Fibroblast of pulmonary artery (primary cell): Measurements from ENCODE around the gene PRODH2.

Experiments used
- DNase-seq: peaks from one replicate; pipeline ENCODE4 v3.0.0-alpha.2; 2010; ENCODE audit warnings: low read depth
- H3K4me3 ChIP-seq: replicated peaks from 2 replicates; pipeline ENCODE4 v1.5.1; 2011; ENCODE audit warnings: low read depth, mild to moderate bottlenecking, control low read depth, low read length, moderate library complexity
- TF ChIP-seq, protein P1 (sequence below): IDR thresholded peaks from 2 replicates; pipeline ENCODE4 v1.5.1; 2011; ENCODE audit warnings: mild to moderate bottlenecking, control low read depth, low read length, inconsistent platforms; ENCODE audit errors: missing control alignments

The PRODH2 gene

DNA sequence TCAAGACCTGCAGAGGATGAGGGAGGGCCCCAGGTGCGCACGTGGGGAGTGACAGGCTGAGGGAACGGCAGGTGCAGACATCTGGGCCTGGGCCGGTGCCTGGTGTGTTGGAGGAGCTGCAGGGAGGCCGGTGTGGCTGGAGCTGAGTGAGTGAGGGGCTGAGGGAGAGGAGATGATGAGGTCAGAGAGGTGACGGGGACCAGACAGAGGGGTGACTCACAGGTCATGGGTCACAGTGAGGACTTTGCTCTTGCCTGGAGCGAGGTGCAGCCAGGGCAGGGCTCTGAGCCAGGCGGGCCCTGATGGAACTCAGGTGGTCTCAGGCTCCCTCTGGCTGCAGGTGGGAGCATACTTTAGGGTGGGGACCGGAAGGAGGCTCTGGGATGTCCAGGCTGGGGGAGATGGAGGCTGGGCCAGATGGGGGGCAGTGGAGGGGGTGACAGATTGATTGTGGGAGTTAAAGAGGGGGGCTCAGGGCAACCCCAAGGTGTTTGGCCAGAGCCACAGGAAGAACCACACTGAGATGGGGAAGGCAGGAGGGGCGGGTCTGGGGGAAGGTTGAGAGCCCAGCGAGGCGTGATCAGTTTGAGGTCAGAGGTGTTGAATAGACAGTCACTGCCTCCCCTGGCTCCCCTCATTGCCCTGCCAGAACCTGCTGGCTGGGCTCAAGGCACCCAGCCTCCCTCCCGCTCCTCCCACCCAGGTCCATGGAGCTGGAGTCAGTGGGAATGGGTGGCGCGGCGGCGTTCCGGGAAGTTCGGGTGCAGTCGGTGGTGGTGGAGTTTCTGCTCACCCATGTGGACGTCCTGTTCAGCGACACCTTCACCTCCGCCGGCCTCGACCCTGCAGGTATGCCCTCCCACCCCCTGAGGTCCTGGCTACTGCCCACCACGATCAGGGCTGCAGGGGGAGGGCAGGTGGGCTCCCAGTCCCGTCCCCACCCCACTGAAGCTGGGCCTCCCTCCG is 28.9 kb downstream of the PRODH2 start:
- TF ChIP-seq, protein P1, sequence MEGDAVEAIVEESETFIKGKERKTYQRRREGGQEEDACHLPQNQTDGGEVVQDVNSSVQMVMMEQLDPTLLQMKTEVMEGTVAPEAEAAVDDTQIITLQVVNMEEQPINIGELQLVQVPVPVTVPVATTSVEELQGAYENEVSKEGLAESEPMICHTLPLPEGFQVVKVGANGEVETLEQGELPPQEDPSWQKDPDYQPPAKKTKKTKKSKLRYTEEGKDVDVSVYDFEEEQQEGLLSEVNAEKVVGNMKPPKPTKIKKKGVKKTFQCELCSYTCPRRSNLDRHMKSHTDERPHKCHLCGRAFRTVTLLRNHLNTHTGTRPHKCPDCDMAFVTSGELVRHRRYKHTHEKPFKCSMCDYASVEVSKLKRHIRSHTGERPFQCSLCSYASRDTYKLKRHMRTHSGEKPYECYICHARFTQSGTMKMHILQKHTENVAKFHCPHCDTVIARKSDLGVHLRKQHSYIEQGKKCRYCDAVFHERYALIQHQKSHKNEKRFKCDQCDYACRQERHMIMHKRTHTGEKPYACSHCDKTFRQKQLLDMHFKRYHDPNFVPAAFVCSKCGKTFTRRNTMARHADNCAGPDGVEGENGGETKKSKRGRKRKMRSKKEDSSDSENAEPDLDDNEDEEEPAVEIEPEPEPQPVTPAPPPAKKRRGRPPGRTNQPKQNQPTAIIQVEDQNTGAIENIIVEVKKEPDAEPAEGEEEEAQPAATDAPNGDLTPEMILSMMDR: no peak
- H3K4me3 ChIP-seq: no peak overlapping the region

DNA sequence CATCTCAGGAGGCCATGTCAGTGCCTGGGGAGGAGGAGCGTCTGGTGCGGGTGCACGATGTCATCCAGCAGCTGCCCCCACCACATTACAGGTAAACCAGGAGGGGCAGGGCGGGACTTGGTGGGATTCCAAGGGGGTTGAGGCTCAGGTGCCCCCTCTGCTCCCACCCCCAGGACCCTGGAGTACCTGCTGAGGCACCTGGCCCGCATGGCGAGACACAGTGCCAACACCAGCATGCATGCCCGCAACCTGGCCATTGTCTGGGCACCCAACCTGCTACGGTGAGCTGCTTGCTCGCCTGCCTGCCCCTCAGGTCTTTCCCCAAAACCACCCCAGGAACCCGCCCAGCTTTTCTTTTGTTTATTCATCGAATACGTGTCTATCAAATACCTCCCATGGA is 30.1 kb downstream of the PRODH2 start:
- H3K4me3 ChIP-seq: no peak overlapping the region
- TF ChIP-seq, protein P1: no peak
- DNase-seq: no peak

More for the DNA sequence above, 28.9 kb downstream of the PRODH2 start:
- DNase-seq: no peak

DNA sequence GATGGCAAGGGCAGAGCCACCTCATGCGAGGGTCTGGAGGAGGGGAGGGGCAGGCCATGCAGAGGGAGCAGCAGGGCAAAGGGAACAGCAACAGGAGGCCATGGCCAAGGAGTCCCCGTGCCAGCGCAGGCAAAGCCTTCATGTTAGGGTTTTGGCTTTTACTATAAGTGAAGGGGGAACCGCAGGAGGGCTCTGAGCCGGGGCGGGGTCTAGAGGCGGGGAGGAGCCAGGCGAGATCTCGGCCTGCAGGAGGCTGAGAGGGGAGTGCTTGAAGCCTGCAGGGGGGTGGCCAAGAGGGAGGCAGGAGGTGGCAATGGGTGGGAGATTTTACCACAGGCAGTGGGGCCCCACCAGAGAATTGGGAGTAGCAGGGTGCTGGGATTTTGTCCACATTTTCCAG is 31.0 kb downstream of the PRODH2 start:
- no peak for DNase-seq
- TF ChIP-seq, protein P1: no peak
- H3K4me3 ChIP-seq: no peak overlapping the region

DNA sequence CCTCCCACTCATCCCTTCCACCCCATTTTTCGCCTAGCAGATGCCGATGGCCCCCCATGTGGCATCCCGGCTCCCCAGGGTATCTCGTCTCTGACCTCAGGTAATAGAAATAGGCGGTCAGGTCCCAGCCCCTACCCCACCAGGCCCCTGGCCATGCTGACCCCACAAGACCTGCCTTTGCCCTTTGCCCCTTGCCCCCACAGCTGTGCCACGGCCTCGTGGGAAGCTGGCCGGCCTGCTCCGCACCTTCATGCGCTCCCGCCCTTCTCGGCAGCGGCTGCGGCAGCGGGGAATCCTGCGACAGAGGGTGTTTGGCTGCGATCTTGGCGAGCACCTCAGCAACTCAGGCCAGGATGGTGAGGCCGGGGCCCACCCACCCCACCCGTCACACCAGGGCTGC is 31.9 kb downstream of the PRODH2 start:
- no peak overlapping the region for H3K4me3 ChIP-seq
- TF ChIP-seq, protein P1: no peak
- DNase-seq: no peak

DNA sequence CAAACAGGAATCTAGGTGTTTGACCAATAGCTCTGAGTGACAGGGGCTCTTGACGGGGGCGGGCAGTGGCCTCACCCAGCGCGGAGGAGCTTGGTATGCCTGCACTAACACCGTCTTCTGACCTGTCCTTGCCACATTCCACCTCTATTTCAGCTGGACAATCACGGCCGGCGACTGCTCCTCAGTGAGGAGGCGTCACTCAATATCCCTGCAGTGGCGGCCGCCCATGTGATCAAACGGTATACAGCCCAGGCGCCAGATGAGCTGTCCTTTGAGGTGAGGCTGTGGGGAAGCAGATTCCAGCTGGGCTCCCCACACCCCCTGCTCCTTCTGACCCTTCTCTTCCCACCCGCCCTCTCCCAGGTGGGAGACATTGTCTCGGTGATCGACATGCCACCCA is 32.6 kb downstream of the PRODH2 start:
- no peak for DNase-seq
- no peak overlapping the region for H3K4me3 ChIP-seq
- TF ChIP-seq, protein P1: no peak

DNA sequence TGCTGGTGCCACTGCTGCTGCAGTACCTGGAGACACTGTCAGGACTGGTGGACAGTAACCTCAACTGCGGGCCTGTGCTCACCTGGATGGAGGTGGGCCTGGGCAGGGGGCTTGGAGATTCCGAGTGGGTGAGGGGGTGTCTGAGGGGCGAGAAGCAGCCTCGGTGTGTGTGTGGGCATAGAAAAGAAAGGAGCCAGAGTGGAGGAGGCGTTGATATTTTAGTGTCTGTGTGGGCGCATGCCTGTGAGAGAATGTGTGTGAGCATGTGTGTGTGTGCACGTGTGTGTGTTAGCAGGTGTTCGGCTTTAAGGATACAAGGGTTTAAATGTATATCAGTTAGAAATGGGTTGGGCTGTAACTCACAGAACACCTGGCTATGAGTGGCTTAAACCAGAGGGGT is 33.6 kb downstream of the PRODH2 start:
- H3K4me3 ChIP-seq: no peak overlapping the region
- TF ChIP-seq, protein P1: no peak
- no peak for DNase-seq
